IMR-90 (cell line): ENCODE data around the gene MRPS18A. TPM values are rescaled to one million over a fixed set of nuclear protein-coding genes. Genes with fewer than 3 reads are reported as not detected.

Experiments used
- ATAC-seq: fragments of 200-7000 bp; cut with Tn5 transposase; 2 replicates; pipeline ENCODE4 v1.9.1; 2020; ENCODE audit warnings: low read depth, mild to moderate bottlenecking, moderate library complexity
- BruUV-seq: library from RNA; stranded (reverse); fragments of 400-500 nt; replicated peaks from 2 replicates; lab custom pipeline; 2021; lab: Mats Ljungman, UMichigan
- CTCF ChIA-PET: fragments of 300-600 bp; formaldehyde crosslinking; extraction: SDS; loops from one replicate; lab custom pipeline; 2021; ENCODE audit warnings: antibody characterized with exemption; lab: Yijun Ruan, JAX
- POLR2A ChIA-PET: fragments of 300-600 bp; sonication (Branson Sonifier 250); formaldehyde crosslinking; loops from one replicate; lab custom pipeline; 2022; ENCODE audit warnings: antibody characterized with exemption; ENCODE audit not compliant: unreplicated experiment; lab: Charles Lee
- DNase-seq: peaks from one replicate; pipeline ENCODE4 v3.0.0; 2013
- H2AFZ ChIP-seq: replicated peaks from 2 replicates; pipeline ENCODE3; 2013; ENCODE audit warnings: low read length, mild to moderate bottlenecking; ENCODE audit not compliant: poor library complexity
- H2AK5ac ChIP-seq: 2 replicates; pipeline ENCODE4 v1.6.1; 2013; ENCODE audit warnings: low read depth, low read length, inconsistent platforms
- H2AK9ac ChIP-seq: replicated peaks from 2 replicates; pipeline ENCODE3; 2013; ENCODE audit warnings: mild to moderate bottlenecking, low read depth, low read length, moderate library complexity; ENCODE audit not compliant: poor library complexity
- H2BK120ac ChIP-seq: 2 replicates; pipeline ENCODE4 v1.6.1; 2013; ENCODE audit warnings: low read depth, low read length, inconsistent platforms
- H2BK15ac ChIP-seq: 3 replicates; pipeline ENCODE4 v1.6.1; 2013; ENCODE audit warnings: low read depth, low read length, inconsistent platforms
- H2BK20ac ChIP-seq: 2 replicates; pipeline ENCODE4 v1.6.1; 2013; ENCODE audit warnings: low read depth, mild to moderate bottlenecking, inconsistent platforms, low read length, moderate library complexity
- H2BK5ac ChIP-seq: 2 replicates; pipeline ENCODE4 v1.6.1; 2013; ENCODE audit warnings: mild to moderate bottlenecking, low read depth, low read length, inconsistent platforms; ENCODE audit not compliant: poor library complexity, severe bottlenecking
- H3K14ac ChIP-seq: replicated peaks from 2 replicates; pipeline ENCODE4 v1.6.1; 2013; ENCODE audit warnings: low read depth, low read length, inconsistent platforms
- H3K18ac ChIP-seq: 2 replicates; pipeline ENCODE4 v1.6.1; 2013; ENCODE audit warnings: low read depth, low read length, control low read depth
- H3K23ac ChIP-seq: 2 replicates; pipeline ENCODE4 v1.6.1; 2013; ENCODE audit warnings: low read depth, low read length, inconsistent platforms
- H3K27ac ChIP-seq: 2 replicates; pipeline ENCODE4 v1.5.1; 2013; ENCODE audit warnings: mild to moderate bottlenecking, control low read depth, low read length; ENCODE audit not compliant: insufficient read depth
- H3K27me3 ChIP-seq: 2 replicates; pipeline ENCODE4 v1.6.1; 2013; ENCODE audit warnings: low read length; ENCODE audit not compliant: control insufficient read depth, insufficient read depth
- H3K36me3 ChIP-seq: 2 replicates; pipeline ENCODE4 v1.6.1; 2013; ENCODE audit warnings: low read length, mixed read lengths; ENCODE audit not compliant: control insufficient read depth, insufficient read depth
- H3K4ac ChIP-seq: 2 replicates; pipeline ENCODE4 v1.6.1; 2013; ENCODE audit warnings: low read depth, low read length, inconsistent platforms
- H3K4me1 ChIP-seq: 2 replicates; pipeline ENCODE4 v1.6.1; 2013; ENCODE audit warnings: low read length, mixed read lengths; ENCODE audit not compliant: control insufficient read depth, insufficient read depth
- H3K4me2 ChIP-seq: 2 replicates; pipeline ENCODE4 v1.6.1; 2013; ENCODE audit warnings: low read depth, mild to moderate bottlenecking, control low read depth, low read length, moderate library complexity
- H3K4me3 ChIP-seq: 2 replicates; pipeline ENCODE4 v1.5.1; 2013; ENCODE audit warnings: low read depth, mild to moderate bottlenecking, control low read depth, low read length, moderate library complexity; ENCODE audit not compliant: insufficient read depth
- H3K56ac ChIP-seq: 2 replicates; pipeline ENCODE4 v1.6.1; 2013; ENCODE audit warnings: low read length, inconsistent platforms; ENCODE audit not compliant: insufficient read depth; ENCODE audit errors: extremely low read depth
- H3K79me1 ChIP-seq, 2 experiments: 2 replicates each; pipeline ENCODE4 v1.6.1; 2013; ENCODE audit warnings: low read length in 2 of 2, inconsistent platforms in 1 of 2, low read depth in 1 of 2
- H3K9ac ChIP-seq: 2 replicates; pipeline ENCODE4 v1.6.1; 2013; ENCODE audit warnings: low read depth, low read length, control low read depth
- H3K9me1 ChIP-seq: 2 replicates; pipeline ENCODE4 v1.6.1; 2013; ENCODE audit warnings: low read length, inconsistent platforms; ENCODE audit not compliant: insufficient read depth
- H3K9me3 ChIP-seq: 2 replicates; pipeline ENCODE4 v1.6.1; 2013; ENCODE audit warnings: low read length; ENCODE audit not compliant: control insufficient read depth, insufficient read depth
- H4K20me1 ChIP-seq: 2 replicates; pipeline ENCODE4 v1.6.1; 2013; ENCODE audit warnings: low read length, inconsistent platforms; ENCODE audit not compliant: insufficient read depth
- H4K5ac ChIP-seq: 2 replicates; pipeline ENCODE4 v1.6.1; 2013; ENCODE audit warnings: mild to moderate bottlenecking, low read depth, low read length, control low read depth
- H4K8ac ChIP-seq, 2 experiments: 2 replicates each; pipeline ENCODE4 v1.6.1; 2013; ENCODE audit warnings: low read depth in 2 of 2, low read length in 2 of 2, control low read depth in 1 of 2, inconsistent platforms in 1 of 2
- H4K91ac ChIP-seq: 2 replicates; pipeline ENCODE4 v1.6.1; 2013; ENCODE audit warnings: low read depth, low read length, inconsistent platforms; ENCODE audit not compliant: insufficient read depth
- BHLHE40 ChIP-seq: fragments of 150-350 bp; IDR thresholded peaks from 2 replicates; pipeline ENCODE4 v1.6.1; 2016; ENCODE audit warnings: mild to moderate bottlenecking, low read depth, low read length
- CEBPB ChIP-seq: IDR thresholded peaks from 2 replicates; pipeline ENCODE4 v1.6.1; 2012; ENCODE audit warnings: low read depth, low read length, improper control_type of control experiment
- CHD1 ChIP-seq: IDR thresholded peaks from 2 replicates; pipeline ENCODE4 v1.6.1; 2012; ENCODE audit warnings: low read depth, low read length, improper control_type of control experiment
- ELK1 ChIP-seq: fragments of 150-350 bp; IDR thresholded peaks from 2 replicates; pipeline ENCODE4 v1.6.1; 2016; ENCODE audit warnings: low read depth, mild to moderate bottlenecking, low read length, moderate library complexity, borderline replicate concordance
- FOS ChIP-seq: fragments of 150-350 bp; IDR thresholded peaks from 2 replicates; pipeline ENCODE4 v1.6.1; 2016; ENCODE audit warnings: low read depth, low read length
- MAFK ChIP-seq: IDR thresholded peaks from 2 replicates; pipeline ENCODE4 v1.6.1; 2012; ENCODE audit warnings: low read depth, low read length, improper control_type of control experiment
- MAZ ChIP-seq: IDR thresholded peaks from 2 replicates; pipeline ENCODE4 v1.6.1; 2012; ENCODE audit warnings: low read depth, mild to moderate bottlenecking, low read length, improper control_type of control experiment, moderate library complexity, borderline replicate concordance
- MXI1 ChIP-seq: IDR thresholded peaks from 2 replicates; pipeline ENCODE4 v1.6.1; 2012; ENCODE audit warnings: low read depth, mild to moderate bottlenecking, low read length, moderate library complexity, borderline replicate concordance
- NFE2L2 ChIP-seq: fragments of 150-350 bp; IDR thresholded peaks from 2 replicates; pipeline ENCODE4 v1.6.1; 2016; ENCODE audit warnings: low read depth, mild to moderate bottlenecking, low read length
- POLR2A ChIP-seq: IDR thresholded peaks from 2 replicates; pipeline ENCODE4 v1.6.1; 2012; ENCODE audit warnings: mild to moderate bottlenecking, low read depth, low read length
- RAD21 ChIP-seq: IDR thresholded peaks from 2 replicates; pipeline ENCODE4 v1.6.1; 2012; ENCODE audit warnings: low read length, improper control_type of control experiment
- RCOR1 ChIP-seq: IDR thresholded peaks from 2 replicates; pipeline ENCODE4 v1.6.1; 2012; ENCODE audit warnings: mild to moderate bottlenecking, low read length, improper control_type of control experiment; ENCODE audit not compliant: insufficient replicate concordance
- RFX5 ChIP-seq: IDR thresholded peaks from 2 replicates; pipeline ENCODE4 v1.8.0; 2012; ENCODE audit warnings: low read depth, mild to moderate bottlenecking, low read length, moderate library complexity
- SMC3 ChIP-seq: fragments of 150-350 bp; IDR thresholded peaks from 2 replicates; pipeline ENCODE4 v1.6.1; 2016; ENCODE audit warnings: low read depth, mild to moderate bottlenecking, antibody characterized with exemption, low read length, moderate library complexity
- WGBS, 2 experiments: methylation state at CpG; one replicate each; pipeline versions ENCODE4 v1.1.5 to v1.1.7; 2013; ENCODE audit warnings: missing lambda C conversion rate in 2 of 2; ENCODE audit not compliant: insufficient read length in 1 of 2; ENCODE audit errors: extremely low coverage in 2 of 2; 5-methylcytosine and 5-hydroxymethylcytosine counted together
- dilution Hi-C: fragments of 300-500 bp; cut with HindIII; formaldehyde crosslinking; loops from one replicate; pipeline ENCODE4 v1.14.3; 2018; ENCODE audit warnings: low sequenced_read_pairs; ENCODE audit not compliant: unreplicated experiment
- in situ Hi-C: fragments of 300-500 bp; cut with MboI; formaldehyde crosslinking; loops from 3 replicates; pipeline ENCODE4 v1.14.3; 2019; ENCODE audit warnings: low sequenced_read_pairs, inconsistent platforms, mixed read lengths
- intact Hi-C: fragments of 100-400 bp; cut with micrococcal nuclease; formaldehyde crosslinking; loops from 2 replicates; pipeline ENCODE4 v1.10.0; 2022
- polyA plus RNA-seq, 3 experiments: library from polyadenylated mRNA; depleted of rRNA; stranded (reverse); fragments of >200 nt; gene quantifications; 2 replicates each; pipeline ENCODE4 v1.2.3, GENCODE V29; 2012; ENCODE audit warnings: low replicate concordance in 1 of 3
- total RNA-seq: library from RNA; depleted of rRNA; stranded (reverse); fragments of >200 nt; gene quantifications from 2 replicates; pipeline ENCODE4 v1.2.3, GENCODE V29; 2012
- TF ChIP-seq, protein P1 (sequence below): fragments of 150-350 bp; IDR thresholded peaks from 2 replicates; pipeline ENCODE4 v1.6.1; 2017; ENCODE audit warnings: mild to moderate bottlenecking, antibody characterized with exemption, low read length, low read depth
- TF ChIP-seq, protein P2 (sequence below): conservative IDR thresholded peaks from 2 replicates; pipeline ENCODE4 v1.5.1; 2012; ENCODE audit warnings: mild to moderate bottlenecking, low read depth, low read length, improper control_type of control experiment

The MRPS18A gene
- total and polyA plus RNA-seq, 2 of the 4 experiments (the other 2 are of a cell fraction): 47.0 to 56.6 TPM

- dilution Hi-C loops (no loop called here), intact Hi-C loops (no loop called here), in situ Hi-C loops (no loop called here)
- H4K91ac ChIP-seq: peak overlapping the region; percentile 53
- 52% methylated on average over 3 of the region's 8 CpGs; no CpG with 5 or more reads in 1 of the 2 experiments for WGBS, 2 experiments
- CTCF ChIA-PET: no interaction called here
- H3K9me1 ChIP-seq: peaks cover 19% of the 10 kb centered on the region
- H3K36me3 ChIP-seq: no peaks in the 10 kb centered on the region
- H2BK15ac ChIP-seq: peak overlapping the region; percentile 25; the same call in 1 of the 3 replicates
- H2BK5ac ChIP-seq: no peak overlapping the region
- no peaks in the 10 kb centered on the region for H4K20me1 ChIP-seq
- H2AK9ac ChIP-seq: no peak overlapping the region
- H2AK5ac ChIP-seq: peak overlapping the region; percentile 70
- peaks cover 4% of the 10 kb centered on the region for H3K27me3 ChIP-seq
- peak overlapping the region; percentile 12; the same call in 1 of the 2 replicates for H2BK120ac ChIP-seq
- peak overlapping the region; percentile 52; the same call in 1 of the 2 replicates for H4K5ac ChIP-seq
- peak overlapping the region; percentile 90; the same call in 1 of the 2 replicates for H3K27ac ChIP-seq
- BruUV-seq: no TSS peak
- ATAC-seq: no peak
- H3K4me3 ChIP-seq: no peak overlapping the region
- POLR2A ChIA-PET: no interaction called here
- H2AFZ ChIP-seq: no peak overlapping the region
- no peak for TF ChIP-seq MXI1
- TF ChIP-seq RFX5: no peak
- TF ChIP-seq NFE2L2: no peak
- no peak for TF ChIP-seq CHD1
- TF ChIP-seq, protein P1, sequence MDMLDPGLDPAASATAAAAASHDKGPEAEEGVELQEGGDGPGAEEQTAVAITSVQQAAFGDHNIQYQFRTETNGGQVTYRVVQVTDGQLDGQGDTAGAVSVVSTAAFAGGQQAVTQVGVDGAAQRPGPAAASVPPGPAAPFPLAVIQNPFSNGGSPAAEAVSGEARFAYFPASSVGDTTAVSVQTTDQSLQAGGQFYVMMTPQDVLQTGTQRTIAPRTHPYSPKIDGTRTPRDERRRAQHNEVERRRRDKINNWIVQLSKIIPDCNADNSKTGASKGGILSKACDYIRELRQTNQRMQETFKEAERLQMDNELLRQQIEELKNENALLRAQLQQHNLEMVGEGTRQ: no peak
- no peak for TF ChIP-seq CEBPB
- TF ChIP-seq, protein P2, sequence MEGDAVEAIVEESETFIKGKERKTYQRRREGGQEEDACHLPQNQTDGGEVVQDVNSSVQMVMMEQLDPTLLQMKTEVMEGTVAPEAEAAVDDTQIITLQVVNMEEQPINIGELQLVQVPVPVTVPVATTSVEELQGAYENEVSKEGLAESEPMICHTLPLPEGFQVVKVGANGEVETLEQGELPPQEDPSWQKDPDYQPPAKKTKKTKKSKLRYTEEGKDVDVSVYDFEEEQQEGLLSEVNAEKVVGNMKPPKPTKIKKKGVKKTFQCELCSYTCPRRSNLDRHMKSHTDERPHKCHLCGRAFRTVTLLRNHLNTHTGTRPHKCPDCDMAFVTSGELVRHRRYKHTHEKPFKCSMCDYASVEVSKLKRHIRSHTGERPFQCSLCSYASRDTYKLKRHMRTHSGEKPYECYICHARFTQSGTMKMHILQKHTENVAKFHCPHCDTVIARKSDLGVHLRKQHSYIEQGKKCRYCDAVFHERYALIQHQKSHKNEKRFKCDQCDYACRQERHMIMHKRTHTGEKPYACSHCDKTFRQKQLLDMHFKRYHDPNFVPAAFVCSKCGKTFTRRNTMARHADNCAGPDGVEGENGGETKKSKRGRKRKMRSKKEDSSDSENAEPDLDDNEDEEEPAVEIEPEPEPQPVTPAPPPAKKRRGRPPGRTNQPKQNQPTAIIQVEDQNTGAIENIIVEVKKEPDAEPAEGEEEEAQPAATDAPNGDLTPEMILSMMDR: no peak
- TF ChIP-seq SMC3: no peak
- no peak for TF ChIP-seq RCOR1
- no peak for TF ChIP-seq POLR2A
- no peak for TF ChIP-seq MAZ
- no peak for TF ChIP-seq ELK1
- no peak for TF ChIP-seq RAD21
- no peak for TF ChIP-seq MAFK
- no peak for TF ChIP-seq BHLHE40
- TF ChIP-seq FOS: no peak
- peak overlapping the region; percentile 0; the same call in 1 of the 2 replicates for H3K23ac ChIP-seq
- H3K9ac ChIP-seq: 0 out of 2 replicates have a peak overlapping the region, but pooled peaks have one; percentile 49
- H3K9me3 ChIP-seq: no peaks in the 10 kb centered on the region
- no peak overlapping the region for H3K4me2 ChIP-seq
- no peak overlapping the region for H3K56ac ChIP-seq
- H3K18ac ChIP-seq: peak overlapping the region; percentile 56
- H3K14ac ChIP-seq: peak overlapping the region; percentile 39; the same call in 1 of the 2 replicates
- H3K4me1 ChIP-seq: peaks cover 30% of the 10 kb centered on the region
- H3K4ac ChIP-seq: peak overlapping the region; percentile 42
- H2BK20ac ChIP-seq: peak overlapping the region; percentile 42; the same call in 1 of the 2 replicates
- H3K79me1 ChIP-seq: no peaks in the 10 kb centered on the region
- DNase-seq: peak; percentile 38
- peak overlapping the region in 1 of 2 experiments; percentile 11; a peak in 1 of 4 replicates for H4K8ac ChIP-seq
These were observed 19.2 kb upstream of the MRPS18A start for GRCh38 chr6:43706788-43707187.
